Measurements from ENCODE around the gene PACSIN1.

The PACSIN1 gene

GRCh38 chr6:34552620-34553019 lies 86.7 kb downstream of the PACSIN1 start:
- no peak for ATAC-seq
- TF ChIP-seq PPARA (CRISPR knock-in tag; IDR thresholded peaks at IDR 0.05; ENCODE audit: borderline replicate concordance) (no peak), ZFP30 (CRISPR knock-in tag; IDR thresholded peaks at IDR 0.05) (no peak), ZC3H10 (CRISPR knock-in tag; IDR thresholded peaks at IDR 0.05) (no peak), ZNF70 (CRISPR knock-in tag; IDR thresholded peaks at IDR 0.05) (no peak), ZNF8 (CRISPR knock-in tag; IDR thresholded peaks at IDR 0.05) (no peak), OSR1 (CRISPR knock-in tag; IDR thresholded peaks at IDR 0.05) (no peak), TOX (CRISPR knock-in tag; IDR thresholded peaks at IDR 0.05; ENCODE audit: borderline replicate concordance) (no peak), PATZ1 (CRISPR knock-in tag; IDR thresholded peaks at IDR 0.05; ENCODE audit: borderline replicate concordance) (no peak), TSHZ2 (CRISPR knock-in tag; IDR thresholded peaks at IDR 0.05) (no peak), POU6F1 (CRISPR knock-in tag; IDR thresholded peaks at IDR 0.05; ENCODE audit: borderline replicate concordance, low read depth) (no peak), BACH2 (CRISPR knock-in tag; IDR thresholded peaks at IDR 0.05; ENCODE audit: borderline replicate concordance) (no peak), ZFP3 (CRISPR knock-in tag; IDR thresholded peaks at IDR 0.05) (no peak), CSRNP3 (CRISPR knock-in tag; IDR thresholded peaks at IDR 0.05) (no peak)

GRCh38 chr6:34553146-34553545 lies 87.3 kb downstream of the PACSIN1 start:
- ATAC-seq, result no peak
- TF ChIP-seq PPARA (CRISPR knock-in tag; IDR thresholded peaks at IDR 0.05; ENCODE audit: borderline replicate concordance) (no peak), GLIS3 (CRISPR knock-in tag; IDR thresholded peaks at IDR 0.05) (no peak), PATZ1 (CRISPR knock-in tag; IDR thresholded peaks at IDR 0.05; ENCODE audit: borderline replicate concordance) (no peak), RARB (CRISPR knock-in tag; IDR thresholded peaks at IDR 0.05) (no peak), ZC3H10 (CRISPR knock-in tag; IDR thresholded peaks at IDR 0.05) (no peak), CSDC2 (CRISPR knock-in tag; IDR thresholded peaks at IDR 0.05) (no peak), ISL1 (CRISPR knock-in tag; IDR thresholded peaks at IDR 0.05) (no peak), TCF4 (CRISPR knock-in tag; IDR thresholded peaks at IDR 0.05; ENCODE audit: borderline replicate concordance) (no peak), ZFP3 (CRISPR knock-in tag; IDR thresholded peaks at IDR 0.05) (no peak), ZFP30 (CRISPR knock-in tag; IDR thresholded peaks at IDR 0.05) (no peak)

GRCh38 chr6:34553750-34554149 lies 87.9 kb downstream of the PACSIN1 start:
- ATAC-seq, result no peak
- TF ChIP-seq ZFP3 (CRISPR knock-in tag; IDR thresholded peaks at IDR 0.05) (peak; percentile 79), ARNTL (CRISPR knock-in tag; IDR thresholded peaks at IDR 0.05; ENCODE audit: borderline replicate concordance, low read depth) (no peak)

All from SK-N-SH treated with all-trans-retinoic acid at 6 μM for 48 hours (cell line).